ENCODE data around the gene AP4M1.

Gene AP4M1

GRCh38 chr7:100088621-100089457 is 12.6 kb upstream of the AP4M1 start, which contains the start of gene COPS6 (continued):
- TF ChIP-seq ZC3H10 (CRISPR knock-in tag; IDR thresholded peaks at IDR 0.05) (peak; percentile 46; the same call in 1 of the 2 replicates), ZFP3 (CRISPR knock-in tag; IDR thresholded peaks at IDR 0.05) (peak; percentile 89), BACH2 (CRISPR knock-in tag; IDR thresholded peaks at IDR 0.05; ENCODE audit: borderline replicate concordance) (no peak), RARB (CRISPR knock-in tag; IDR thresholded peaks at IDR 0.05) (no peak), TCF4 (CRISPR knock-in tag; IDR thresholded peaks at IDR 0.05; ENCODE audit: borderline replicate concordance) (no peak), PPARA (CRISPR knock-in tag; IDR thresholded peaks at IDR 0.05; ENCODE audit: borderline replicate concordance) (no peak), ZNF565 (CRISPR knock-in tag; conservative IDR thresholded peaks at IDR 0.05; ENCODE audit: low read depth) (peak; percentile 82; the same call in 1 of the 2 replicates), ZFP30 (CRISPR knock-in tag; IDR thresholded peaks at IDR 0.05) (peak; percentile 49)

- peak; percentile 2 for ATAC-seq
- TF ChIP-seq ZC3H10 (CRISPR knock-in tag; IDR thresholded peaks at IDR 0.05) = no peak
- no peak for TF ChIP-seq OSR1 (CRISPR knock-in tag; IDR thresholded peaks at IDR 0.05)
- no peak for TF ChIP-seq ARNTL (CRISPR knock-in tag; IDR thresholded peaks at IDR 0.05; ENCODE audit: borderline replicate concordance, low read depth)
- TF ChIP-seq GLIS3 (CRISPR knock-in tag; IDR thresholded peaks at IDR 0.05) = no peak
- TF ChIP-seq PATZ1 (CRISPR knock-in tag; IDR thresholded peaks at IDR 0.05; ENCODE audit: borderline replicate concordance) = no peak
- TF ChIP-seq ZNF565 (CRISPR knock-in tag; conservative IDR thresholded peaks at IDR 0.05; ENCODE audit: low read depth) = no peak
- no peak for TF ChIP-seq PPARA (CRISPR knock-in tag; IDR thresholded peaks at IDR 0.05; ENCODE audit: borderline replicate concordance)
- TF ChIP-seq TCF4 (CRISPR knock-in tag; IDR thresholded peaks at IDR 0.05; ENCODE audit: borderline replicate concordance) = no peak
- no peak for TF ChIP-seq CSDC2 (CRISPR knock-in tag; IDR thresholded peaks at IDR 0.05)
- no peak for TF ChIP-seq ZNF8 (CRISPR knock-in tag; IDR thresholded peaks at IDR 0.05)
- TF ChIP-seq ESRRG (CRISPR knock-in tag; IDR thresholded peaks at IDR 0.05) = no peak
- TF ChIP-seq SNAI2 (CRISPR knock-in tag; IDR thresholded peaks at IDR 0.05) = no peak
- no peak for TF ChIP-seq ZFP3 (CRISPR knock-in tag; IDR thresholded peaks at IDR 0.05)
Measured at GRCh38 chr7:100089458-100090196, 11.8 kb upstream of the AP4M1 start.

- ATAC-seq = peak; percentile 1
- TF ChIP-seq TOX (CRISPR knock-in tag; IDR thresholded peaks at IDR 0.05; ENCODE audit: borderline replicate concordance) = no peak
- TF ChIP-seq TSHZ2 (CRISPR knock-in tag; IDR thresholded peaks at IDR 0.05) = no peak
- no peak for TF ChIP-seq SNAI2 (CRISPR knock-in tag; IDR thresholded peaks at IDR 0.05)
- no peak for TF ChIP-seq ARNTL (CRISPR knock-in tag; IDR thresholded peaks at IDR 0.05; ENCODE audit: borderline replicate concordance, low read depth)
Measured at GRCh38 chr7:100090527-100091410, 10.7 kb upstream of the AP4M1 start.

- ATAC-seq = peak; percentile 7
- TF ChIP-seq RARB (CRISPR knock-in tag; IDR thresholded peaks at IDR 0.05) (peak; percentile 21; the same call in 1 of the 2 replicates), TOX (CRISPR knock-in tag; IDR thresholded peaks at IDR 0.05; ENCODE audit: borderline replicate concordance) (0 out of 2 replicates have a peak, but pooled peaks have one; percentile 16), BACH2 (CRISPR knock-in tag; IDR thresholded peaks at IDR 0.05; ENCODE audit: borderline replicate concordance) (no peak), POU6F1 (CRISPR knock-in tag; IDR thresholded peaks at IDR 0.05; ENCODE audit: borderline replicate concordance, low read depth) (no peak), TCF4 (CRISPR knock-in tag; IDR thresholded peaks at IDR 0.05; ENCODE audit: borderline replicate concordance) (peak; percentile 29; the same call in 1 of the 2 replicates), CSRNP3 (CRISPR knock-in tag; IDR thresholded peaks at IDR 0.05) (peak; percentile 65; the same call in 1 of the 2 replicates), PATZ1 (CRISPR knock-in tag; IDR thresholded peaks at IDR 0.05; ENCODE audit: borderline replicate concordance) (peak; percentile 34; the same call in 1 of the 2 replicates)
Measured at GRCh38 chr7:100091411-100092181, 9.8 kb upstream of the AP4M1 start.
